Right hindlimb (tissue), 1 donor: ENCODE results near the gene CARS2.
"Not testable (repeated sequence)": the region's sequence is repeated elsewhere in the genome, so short reads cannot be mapped to it uniquely, and the experiment has no call there.

Source experiments
- DNase-seq: peaks from one replicate; pipeline ENCODE4 v3.0.0-alpha.2; 2018

The CARS2 gene

GRCh38 chr13:110615005-110615321 is 91.0 kb downstream of the CARS2 start:
- DNase-seq = no peak

DNA sequence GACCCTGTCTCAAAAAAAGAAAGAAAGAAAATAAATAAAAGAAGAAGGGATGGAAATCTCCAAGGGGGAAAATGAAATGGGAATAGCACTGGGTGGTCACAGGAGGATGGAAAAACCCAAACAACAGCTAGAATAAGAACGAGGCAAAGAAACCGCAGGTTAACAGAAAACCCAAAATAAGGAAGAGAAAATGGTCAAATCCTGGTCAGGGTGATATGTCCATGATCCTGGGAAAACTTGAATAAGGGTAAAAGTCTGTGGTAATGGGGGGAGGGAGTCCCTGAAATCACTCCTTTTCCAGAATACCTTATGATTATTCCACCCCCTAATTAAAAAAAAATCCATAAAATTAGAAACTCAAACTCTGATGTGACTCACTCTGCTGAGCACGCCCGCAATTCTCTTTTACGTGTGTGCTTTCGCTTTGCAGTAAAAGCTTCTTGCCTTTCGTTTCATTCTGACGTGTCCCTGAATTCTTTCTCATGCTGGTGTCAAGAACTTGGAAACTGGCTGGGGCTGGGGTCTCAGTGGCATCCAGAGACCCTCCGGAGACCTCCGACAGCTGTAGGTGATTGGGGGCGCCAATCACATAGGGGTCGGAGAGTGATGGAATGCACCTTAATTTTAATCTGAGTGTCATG is 94.8 kb downstream of the CARS2 start:
- no peak for DNase-seq

DNA sequence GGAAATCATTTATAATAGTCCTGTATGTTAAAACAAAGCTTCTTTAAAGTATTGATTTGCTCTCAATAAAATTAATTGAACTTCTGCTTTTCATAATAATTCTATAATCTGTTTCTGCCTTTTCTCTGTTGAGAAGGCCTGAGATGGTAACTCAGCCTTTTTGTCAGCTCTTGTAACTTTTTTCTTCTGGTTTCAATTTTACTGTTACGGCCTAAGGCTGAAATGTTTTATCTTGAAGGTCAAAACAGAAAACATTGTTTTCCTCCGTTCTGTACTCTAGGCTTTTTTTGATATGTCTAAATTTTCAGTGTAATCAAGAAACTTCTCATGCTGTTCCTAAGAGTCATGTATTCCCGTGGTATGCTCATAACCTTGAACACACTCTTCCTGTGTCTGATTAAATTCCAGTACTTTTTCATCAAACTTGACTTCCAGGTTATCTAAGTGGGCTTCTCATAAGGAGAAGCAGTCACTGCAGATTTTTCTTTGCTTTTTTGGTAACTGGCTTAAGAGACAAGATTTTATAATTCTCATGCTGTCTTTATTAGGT is 98.2 kb downstream of the CARS2 start:
- DNase-seq = no peak

- not testable (repeated sequence) for DNase-seq
These were observed 99.6 kb downstream of the CARS2 start for GRCh38 chr13:110606281-110606680.

GRCh38 chr13:110605132-110605531 is 100.8 kb downstream of the CARS2 start:
- no peak for DNase-seq

DNA sequence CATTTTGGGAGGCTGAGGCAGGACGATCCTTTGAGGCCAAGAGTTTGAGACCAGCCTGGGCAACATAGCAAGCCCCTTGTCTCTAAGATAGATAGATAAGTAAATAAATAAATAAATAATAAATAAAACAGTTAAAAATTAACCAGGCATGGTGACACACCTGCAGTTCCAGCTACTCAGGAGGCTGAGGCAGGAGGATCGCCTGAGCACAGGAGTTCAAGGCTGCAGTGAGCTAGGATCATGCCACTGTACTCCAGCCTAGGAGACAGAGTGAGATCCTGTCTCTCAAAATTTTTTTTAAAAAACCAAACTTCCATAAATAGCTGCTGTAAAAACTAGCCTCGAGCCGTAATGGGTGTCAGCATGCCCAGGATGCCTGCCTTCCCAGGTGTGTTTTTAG is 104.9 kb downstream of the CARS2 start:
- no peak for DNase-seq

DNA sequence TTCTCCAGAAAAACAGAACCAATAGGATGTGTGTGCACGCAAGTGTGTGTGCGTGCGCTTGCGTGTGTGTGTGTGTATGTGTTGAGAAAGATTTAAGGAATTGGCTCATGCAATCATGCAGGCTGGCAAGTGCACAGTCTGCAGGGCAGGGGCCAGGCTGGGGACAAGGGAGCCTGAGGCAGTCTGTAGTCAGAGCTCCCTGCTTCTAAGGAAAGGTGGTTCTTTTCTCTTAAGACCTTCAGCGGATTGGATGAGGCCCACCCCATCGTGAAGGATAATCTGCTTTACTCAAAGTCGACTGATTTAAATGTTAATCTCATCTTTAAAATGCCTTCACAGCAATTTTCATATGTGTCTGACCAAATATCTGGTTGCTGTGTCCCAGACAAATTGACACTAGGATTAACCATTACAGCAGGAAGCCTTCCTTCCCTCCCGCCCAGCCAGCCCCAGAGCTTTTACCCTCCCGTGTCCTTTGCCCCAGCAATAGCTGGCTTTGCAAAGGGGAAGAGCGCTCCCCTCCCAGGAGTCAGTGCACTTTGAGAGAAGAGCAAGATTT is 105.6 kb downstream of the CARS2 start:
- no peak for DNase-seq

- DNase-seq = no peak
These were observed 108.8 kb downstream of the CARS2 start for GRCh38 chr13:110597041-110597689.

GRCh38 chr13:110593430-110594130 is 112.3 kb downstream of the CARS2 start:
- no peak for DNase-seq

DNA sequence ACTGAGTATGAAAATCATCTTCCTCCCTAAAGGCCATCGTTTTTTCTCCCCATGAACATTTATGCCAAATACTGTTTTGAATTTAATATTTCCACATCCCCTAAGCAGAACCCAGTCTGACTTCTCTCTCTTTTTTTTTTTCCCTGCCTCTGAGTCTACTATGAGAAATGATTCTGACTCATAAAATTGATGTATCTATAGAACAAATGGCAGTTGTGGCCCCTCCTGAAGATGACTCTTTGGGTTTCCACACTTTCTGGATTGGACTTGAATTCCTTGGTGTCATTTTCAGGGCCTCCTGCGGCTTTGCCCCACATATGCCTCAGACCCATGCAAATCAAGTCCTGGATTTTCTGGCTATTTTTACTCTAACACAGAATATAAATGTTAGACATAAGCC is 113.3 kb downstream of the CARS2 start:
- no peak for DNase-seq
